OCI-LY7 (cell line): Measurements from ENCODE around the gene CETN2. TPM values are rescaled to one million over a fixed set of nuclear protein-coding genes. Genes with fewer than 3 reads are reported as not detected.
A peak's percentile ranks its signal among the peaks of the same experiment; 100 is the strongest.

Source experiments
- BruUV-seq: library from RNA; stranded (reverse); fragments of 400-500 nt; replicated peaks from 2 replicates; lab custom pipeline; 2021; lab: Mats Ljungman, UMichigan
- CTCF ChIA-PET: fragments of 300-600 bp; sonication (Branson Sonifier 250); formaldehyde crosslinking; loops from one replicate; lab custom pipeline; 2022; ENCODE audit warnings: antibody characterized with exemption; ENCODE audit not compliant: unreplicated experiment; lab: Charles Lee
- POLR2A ChIA-PET: fragments of 300-600 bp; sonication (Branson Sonifier 250); formaldehyde crosslinking; loops from one replicate; lab custom pipeline; 2022; ENCODE audit warnings: antibody characterized with exemption; lab: Charles Lee
- DNase-seq: peaks from one replicate; pipeline ENCODE4 v3.0.0-alpha.2; 2015; ENCODE audit warnings: low spot score
- H2AFZ ChIP-seq: fragments of 200-600 bp; sonication (generic), shearing (Covaris generic); 2 replicates; pipeline ENCODE4 v1.6.1; 2014; ENCODE audit warnings: mild to moderate bottlenecking, antibody characterized with exemption, low read length, moderate library complexity
- H3K27ac ChIP-seq: fragments of 200-600 bp; sonication (generic); 2 replicates; pipeline ENCODE4 v1.5.1; 2014; ENCODE audit warnings: mixed run types, low read depth, mild to moderate bottlenecking, moderate library complexity, low read length, inconsistent platforms; ENCODE audit not compliant: poor library complexity, severe bottlenecking
- H3K36me3 ChIP-seq: fragments of 200-600 bp; sonication (generic); 2 replicates; pipeline ENCODE4 v1.6.1; 2014; ENCODE audit warnings: mild to moderate bottlenecking, antibody characterized with exemption, low read length, moderate library complexity, mixed read lengths; ENCODE audit not compliant: insufficient read depth
- H3K4me1 ChIP-seq: fragments of 200-600 bp; sonication (generic); 2 replicates; pipeline ENCODE4 v1.5.1; 2014; ENCODE audit warnings: mild to moderate bottlenecking, low read length; ENCODE audit not compliant: insufficient read depth, poor library complexity, severe bottlenecking
- H3K4me2 ChIP-seq: fragments of 200-600 bp; sonication (generic); 2 replicates; pipeline ENCODE4 v1.6.1; 2014; ENCODE audit warnings: mild to moderate bottlenecking, low read length
- H3K4me3 ChIP-seq: fragments of 200-600 bp; sonication (generic); 2 replicates; pipeline ENCODE4 v1.5.1; 2014; ENCODE audit warnings: mild to moderate bottlenecking, low read depth, low read length; ENCODE audit not compliant: poor library complexity, severe bottlenecking
- H3K79me2 ChIP-seq: fragments of 200-600 bp; sonication (generic); 2 replicates; pipeline ENCODE4 v1.6.1; 2016; ENCODE audit warnings: low read depth, mild to moderate bottlenecking, low read length, moderate library complexity, mixed read lengths; ENCODE audit not compliant: insufficient read depth
- H3K9me2 ChIP-seq: fragments of 200-600 bp; sonication (generic); 2 replicates; pipeline ENCODE4 v1.6.1; 2016; ENCODE audit warnings: mild to moderate bottlenecking, low read length, mixed read lengths; ENCODE audit not compliant: insufficient read depth
- H3K9me3 ChIP-seq: fragments of 200-600 bp; sonication (generic); 2 replicates; pipeline ENCODE4 v1.6.1; 2014; ENCODE audit warnings: mild to moderate bottlenecking, mixed run types, low read length, mixed read lengths
- H4K20me1 ChIP-seq: fragments of 200-600 bp; sonication (generic); 2 replicates; pipeline ENCODE4 v1.6.1; 2014; ENCODE audit warnings: mild to moderate bottlenecking, antibody characterized with exemption, low read length, moderate library complexity, mixed read lengths; ENCODE audit not compliant: insufficient read depth
- CTCF ChIP-seq: fragments of 200-600 bp; sonication (generic); conservative IDR thresholded peaks from 2 replicates; pipeline ENCODE4 v1.5.1; 2014; ENCODE audit warnings: mild to moderate bottlenecking, antibody characterized with exemption, low read length, moderate library complexity, mixed read lengths
- EZH2phosphoT487 ChIP-seq: fragments of 200-600 bp; sonication (generic); IDR thresholded peaks from 2 replicates; pipeline ENCODE4 v1.6.1; 2018; ENCODE audit warnings: low read depth, borderline replicate concordance, mild to moderate bottlenecking, mixed run types, antibody characterized with exemption, low read length, moderate library complexity, mixed read lengths
- intact Hi-C: fragments of 100-400 bp; cut with micrococcal nuclease; formaldehyde crosslinking; loops from one replicate; pipeline ENCODE4 v1.10.0; 2022; ENCODE audit not compliant: unreplicated experiment
- total RNA-seq, 2 experiments: library from RNA; depleted of rRNA in 1 of 2; stranded (reverse); fragments of >200 nt in 1 of 2; shearing (Covaris generic) in 1 of 2; gene quantifications; 2 replicates each; pipeline ENCODE4 v1.2.3, GENCODE V29; 2014 to 2022

The CETN2 gene
- total RNA-seq, 2 experiments from 2014 or later, result 9.4 to 15.6 TPM

- intact Hi-C loops, result loop anchor here (10.0 kb wide), 1 partner anchor 1409 kb away; no protein-coding TSS in a partner anchor
- BruUV-seq, result no TSS peak
- H3K4me2 ChIP-seq, result no peak overlapping the region
- no peaks in the 10 kb centered on the region for H3K9me2 ChIP-seq
- no peak for TF ChIP-seq EZH2phosphoT487
- TF ChIP-seq CTCF, result no peak
- no peak overlapping the region for H3K27ac ChIP-seq
- H4K20me1 ChIP-seq, result no peaks in the 10 kb centered on the region
- H3K36me3 ChIP-seq, result no peaks in the 10 kb centered on the region
- no peak for DNase-seq
- H2AFZ ChIP-seq, result no peak overlapping the region
- H3K79me2 ChIP-seq, result no peaks in the 10 kb centered on the region
- CTCF ChIA-PET, result no interaction called here
- H3K4me1 ChIP-seq, result no peaks in the 10 kb centered on the region
- H3K9me3 ChIP-seq, result no peaks in the 10 kb centered on the region
- POLR2A ChIA-PET, result no interaction called here
- H3K4me3 ChIP-seq, result no peak overlapping the region
Measured at GRCh38 chrX:152823657-152824056, 6.9 kb downstream of the CETN2 start.

GRCh38 chrX:152822383-152823086, 8.0 kb downstream of the CETN2 start:
- TF ChIP-seq CTCF (no peak), EZH2phosphoT487 (no peak)
- Histone ChIP-seq H3K4me2 (no peak overlapping the region), H3K4me1 (no peaks in the 10 kb centered on the region), H2AFZ (no peak overlapping the region), H4K20me1 (no peaks in the 10 kb centered on the region), H3K9me3 (no peaks in the 10 kb centered on the region), H3K79me2 (no peaks in the 10 kb centered on the region), H3K27ac (no peak overlapping the region), H3K4me3 (no peak overlapping the region), H3K36me3 (no peaks in the 10 kb centered on the region), H3K9me2 (no peaks in the 10 kb centered on the region)
- BruUV-seq, result no TSS peak
- intact Hi-C loops, result loop anchor here (10.0 kb wide), 1 partner anchor 1408 kb away; no protein-coding TSS in a partner anchor
- ChIA-PET CTCF (no interaction called here), POLR2A (no interaction called here)
- DNase-seq, result no peak

GRCh38 chrX:152821145-152821765, 9.3 kb downstream of the CETN2 start:
- Histone ChIP-seq H2AFZ (no peak overlapping the region), H3K27ac (no peak overlapping the region), H3K9me3 (no peaks in the 10 kb centered on the region), H3K4me3 (no peak overlapping the region), H4K20me1 (no peaks in the 10 kb centered on the region), H3K36me3 (no peaks in the 10 kb centered on the region), H3K9me2 (no peaks in the 10 kb centered on the region), H3K4me1 (no peaks in the 10 kb centered on the region), H3K79me2 (no peaks in the 10 kb centered on the region), H3K4me2 (no peak overlapping the region)
- DNase-seq, result peak; percentile 25
- no peak for TF ChIP-seq EZH2phosphoT487
- peak; percentile 73 for TF ChIP-seq CTCF
- intact Hi-C loops, result loop anchor here (10.0 kb wide), 1 partner anchor 1406 kb away; no protein-coding TSS in a partner anchor
- ChIA-PET POLR2A (no interaction called here), CTCF (no interaction called here)
- BruUV-seq, result no TSS peak
